Activated T-cell treated with anti-CD3 and anti-CD28 coated beads, Interleukin-2, amount 50 U/mL, for 24 hours (primary cell): ENCODE measurements around the gene SAE1.
"Not testable (repeated sequence)": the region's sequence is repeated elsewhere in the genome, so short reads cannot be mapped to it uniquely, and the experiment has no call there.

Experiments
- DNase-seq: peaks from one replicate; pipeline ENCODE4 v3.0.0-alpha.2; 2020
- H3K27ac Mint-ChIP-seq: 2 replicates; pipeline ENCODE4 v1.8.0; 2020; ENCODE audit warnings: mild to moderate bottlenecking, mixed read lengths
- H3K27me3 Mint-ChIP-seq: 2 replicates; pipeline ENCODE4 v1.8.0; 2020; ENCODE audit warnings: mixed read lengths
- H3K36me3 Mint-ChIP-seq: 2 replicates; pipeline ENCODE4 v1.8.0; 2020; ENCODE audit warnings: low read depth, mixed read lengths
- H3K4me1 Mint-ChIP-seq: 2 replicates; pipeline ENCODE4 v1.8.0; 2020; ENCODE audit warnings: low read depth, mixed read lengths
- H3K4me3 Mint-ChIP-seq: 2 replicates; pipeline ENCODE4 v1.8.0; 2020; ENCODE audit warnings: mild to moderate bottlenecking, moderate library complexity, mixed read lengths
- H3K9me3 Mint-ChIP-seq: 2 replicates; pipeline ENCODE4 v1.8.0; 2020; ENCODE audit warnings: mixed read lengths

The SAE1 gene

DNA sequence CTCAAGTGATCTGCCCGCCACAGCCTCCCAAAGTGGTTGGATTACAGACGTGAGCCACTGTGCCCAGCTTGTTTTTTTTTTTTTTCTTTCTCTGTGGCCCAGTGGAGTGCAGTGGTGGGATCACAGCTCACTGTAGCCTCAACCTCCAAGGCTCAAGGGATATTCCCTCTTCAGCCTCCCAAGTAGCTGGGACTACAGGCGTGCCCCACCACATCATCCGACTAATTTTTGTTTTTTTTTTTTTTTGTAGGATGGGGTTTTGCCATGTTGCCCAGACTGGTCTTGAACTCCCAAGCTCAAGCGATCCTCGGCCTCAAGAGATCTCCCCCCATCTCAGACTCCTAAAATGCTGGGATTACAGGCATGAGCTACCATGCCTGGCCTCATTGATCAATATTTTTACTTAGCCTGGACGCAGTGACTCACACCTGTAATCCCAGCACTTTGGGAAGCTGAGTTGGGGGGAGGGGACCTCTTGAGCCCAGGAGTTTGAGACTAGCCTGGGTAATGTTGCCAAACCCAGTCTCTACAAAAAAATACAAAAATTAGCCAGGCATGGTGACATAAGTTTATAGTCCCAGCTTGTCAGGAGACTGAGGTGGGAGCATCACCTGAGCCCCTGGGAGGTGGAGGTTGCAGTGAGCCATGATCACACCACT is 1.7 kb downstream of the SAE1 start:
- Mint-ChIP-seq H3K9me3 (peaks cover 3% of the 10 kb centered on the region), H3K36me3 (peaks cover 63% of the 10 kb centered on the region), H3K27me3 (no peaks in the 10 kb centered on the region), H3K4me1 (peaks cover 54% of the 10 kb centered on the region), H3K27ac (peak overlapping the region; percentile 98), H3K4me3 (peak overlapping the region; percentile 99)
- no peak for DNase-seq

DNA sequence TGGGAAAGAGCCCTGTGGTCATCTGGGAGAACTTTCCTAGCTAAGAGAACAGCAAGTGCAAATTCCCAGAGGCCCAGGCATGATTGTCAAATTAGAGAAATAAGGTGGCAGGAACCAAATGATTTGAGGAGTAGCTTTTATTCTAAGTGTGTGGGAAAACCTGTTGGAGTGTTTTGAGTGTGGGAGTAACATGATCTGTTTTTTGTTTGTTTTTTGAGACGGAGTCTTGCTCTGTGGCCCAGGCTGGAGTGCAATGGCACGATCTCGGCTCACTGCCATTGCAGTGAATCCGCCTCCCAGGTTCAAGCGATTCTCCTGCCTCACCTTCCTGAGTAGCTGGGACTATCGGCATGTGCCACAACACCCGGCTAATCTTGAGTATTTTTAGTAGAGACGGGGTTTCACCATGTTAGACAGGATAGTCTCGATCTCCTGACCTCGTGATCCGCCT is 2.4 kb downstream of the SAE1 start:
- DNase-seq, result no peak
- H3K4me1 Mint-ChIP-seq, result peaks cover 54% of the 10 kb centered on the region
- H3K27me3 Mint-ChIP-seq, result no peaks in the 10 kb centered on the region
- peaks cover 3% of the 10 kb centered on the region for H3K9me3 Mint-ChIP-seq
- H3K27ac Mint-ChIP-seq, result peak overlapping the region; percentile 98
- H3K4me3 Mint-ChIP-seq, result peak overlapping the region; percentile 99
- H3K36me3 Mint-ChIP-seq, result peaks cover 71% of the 10 kb centered on the region

DNA sequence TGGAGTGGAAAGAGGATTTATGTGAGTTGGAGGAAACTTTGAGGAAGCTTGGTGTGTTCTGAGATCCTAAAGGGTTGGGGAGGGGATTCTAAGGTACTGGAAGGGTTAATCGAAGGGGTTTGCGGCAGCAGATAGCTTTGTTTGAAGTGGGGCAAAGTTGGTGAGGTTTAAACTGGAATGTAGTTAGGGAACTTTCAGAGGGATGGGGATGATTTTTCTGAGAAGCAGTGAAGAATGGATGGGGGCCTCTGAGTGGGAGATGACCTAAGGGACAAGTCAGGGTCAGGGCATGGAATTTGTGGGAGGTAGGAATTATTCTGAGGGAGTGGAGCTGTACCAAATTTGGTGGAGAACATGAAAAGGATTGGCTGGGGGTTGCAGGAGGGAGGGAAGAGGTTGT is 3.9 kb downstream of the SAE1 start:
- Mint-ChIP-seq H3K27me3 (no peaks in the 10 kb centered on the region), H3K27ac (peak overlapping the region; percentile 50), H3K4me1 (peaks cover 61% of the 10 kb centered on the region), H3K4me3 (peak overlapping the region; percentile 99), H3K9me3 (peaks cover 3% of the 10 kb centered on the region), H3K36me3 (peaks cover 86% of the 10 kb centered on the region)
- no peak for DNase-seq

DNA sequence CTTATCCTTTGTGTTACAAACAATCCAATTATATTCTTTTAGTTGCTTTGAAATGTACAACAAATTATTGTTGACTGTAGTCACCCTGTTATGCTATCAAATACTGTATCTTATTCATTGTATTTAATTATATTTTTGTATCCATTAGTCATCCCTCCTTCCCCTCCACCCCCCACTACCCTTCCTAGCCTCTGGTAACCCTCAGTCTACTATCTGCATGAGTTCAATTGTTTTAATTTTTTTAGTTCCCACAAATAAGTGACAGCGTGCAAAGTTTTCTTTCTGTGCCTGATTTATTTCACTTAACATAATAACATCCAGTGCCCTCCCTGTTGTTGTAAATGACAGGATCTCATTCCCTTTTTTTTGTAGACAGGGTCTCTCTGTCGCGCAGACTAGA is 4.5 kb downstream of the SAE1 start:
- Mint-ChIP-seq H3K27ac (peak overlapping the region; percentile 69), H3K27me3 (no peaks in the 10 kb centered on the region), H3K36me3 (peaks cover 86% of the 10 kb centered on the region)

DNA sequence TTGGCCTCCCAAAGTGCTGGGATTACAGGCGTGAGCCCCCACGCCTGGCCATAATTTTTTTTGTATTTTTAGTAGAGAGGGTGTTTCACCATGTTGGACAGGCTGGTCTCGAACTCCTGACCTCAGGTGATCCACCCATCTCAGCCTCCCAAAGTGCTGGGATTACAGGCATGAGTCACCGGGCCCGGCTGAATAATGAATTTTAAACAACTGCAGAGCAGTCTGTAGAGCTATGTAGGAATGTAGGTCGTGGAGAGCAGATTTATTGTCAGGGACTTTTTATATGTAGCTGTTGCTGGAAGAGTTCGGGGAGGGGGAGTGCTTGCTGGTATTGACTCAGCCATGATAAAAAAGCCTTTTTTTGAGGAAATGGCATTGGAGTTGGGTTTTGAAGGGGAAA is 10.6 kb downstream of the SAE1 start:
- not testable (repeated sequence) for DNase-seq, H3K9me3 Mint-ChIP-seq, H3K4me3 Mint-ChIP-seq, H3K27me3 Mint-ChIP-seq
- Mint-ChIP-seq H3K36me3 (peaks cover 84% of the 10 kb centered on the region), H3K27ac (peak overlapping the region; percentile 7), H3K4me1 (peaks cover 55% of the 10 kb centered on the region)

More for the DNA sequence above, 4.5 kb downstream of the SAE1 start:
- H3K4me1 Mint-ChIP-seq, result peaks cover 61% of the 10 kb centered on the region
- no peak for DNase-seq
- peaks cover 3% of the 10 kb centered on the region for H3K9me3 Mint-ChIP-seq
- peak overlapping the region; percentile 13 for H3K4me3 Mint-ChIP-seq

DNA sequence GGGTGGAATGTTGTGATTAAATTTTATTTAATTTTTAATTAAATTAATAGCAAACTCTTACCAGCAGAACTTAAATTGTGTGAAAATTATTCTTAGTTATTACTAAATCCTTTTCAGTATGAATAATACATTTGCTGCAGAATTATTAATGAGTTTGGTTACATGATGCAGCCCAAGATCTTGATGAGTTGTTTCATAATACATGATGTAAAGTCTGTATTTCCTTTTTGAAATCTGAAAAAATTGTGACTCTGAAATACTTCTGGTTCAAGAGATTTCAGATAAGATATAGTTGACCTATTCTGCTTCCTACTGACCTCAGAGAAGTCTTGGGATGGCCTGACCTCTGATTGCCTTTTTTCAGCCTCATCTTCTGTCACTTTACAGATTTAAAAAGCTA is 11.1 kb downstream of the SAE1 start:
- no peak for DNase-seq
- Mint-ChIP-seq H3K9me3 (no peaks in the 10 kb centered on the region), H3K4me1 (peaks cover 59% of the 10 kb centered on the region), H3K27me3 (no peaks in the 10 kb centered on the region), H3K27ac (peak overlapping the region; percentile 59), H3K4me3 (no peak overlapping the region), H3K36me3 (peaks cover 85% of the 10 kb centered on the region)

DNA sequence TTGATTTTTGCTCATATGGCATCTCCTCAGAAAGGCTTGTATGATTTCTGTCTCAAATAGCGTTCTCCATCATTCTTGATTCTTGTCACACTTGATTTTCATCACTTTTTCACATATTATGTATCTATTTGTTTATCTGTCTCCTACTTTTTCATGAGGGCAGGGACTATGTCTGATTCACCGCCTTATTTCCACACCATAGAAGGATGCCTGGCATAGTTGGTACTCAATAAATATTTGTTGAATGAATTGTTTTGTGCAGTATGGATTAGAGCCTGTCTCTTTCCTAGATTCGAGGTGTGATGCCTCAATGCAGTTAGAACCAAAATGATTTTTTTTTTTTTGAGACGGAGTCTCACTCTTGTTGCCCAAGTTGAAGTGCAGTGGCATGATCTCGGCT is 12.1 kb downstream of the SAE1 start:
- Mint-ChIP-seq H3K4me1 (peaks cover 62% of the 10 kb centered on the region), H3K36me3 (peaks cover 84% of the 10 kb centered on the region), H3K27me3 (no peaks in the 10 kb centered on the region), H3K4me3 (no peak overlapping the region), H3K27ac (no peak overlapping the region), H3K9me3 (no peaks in the 10 kb centered on the region)
- no peak for DNase-seq

DNA sequence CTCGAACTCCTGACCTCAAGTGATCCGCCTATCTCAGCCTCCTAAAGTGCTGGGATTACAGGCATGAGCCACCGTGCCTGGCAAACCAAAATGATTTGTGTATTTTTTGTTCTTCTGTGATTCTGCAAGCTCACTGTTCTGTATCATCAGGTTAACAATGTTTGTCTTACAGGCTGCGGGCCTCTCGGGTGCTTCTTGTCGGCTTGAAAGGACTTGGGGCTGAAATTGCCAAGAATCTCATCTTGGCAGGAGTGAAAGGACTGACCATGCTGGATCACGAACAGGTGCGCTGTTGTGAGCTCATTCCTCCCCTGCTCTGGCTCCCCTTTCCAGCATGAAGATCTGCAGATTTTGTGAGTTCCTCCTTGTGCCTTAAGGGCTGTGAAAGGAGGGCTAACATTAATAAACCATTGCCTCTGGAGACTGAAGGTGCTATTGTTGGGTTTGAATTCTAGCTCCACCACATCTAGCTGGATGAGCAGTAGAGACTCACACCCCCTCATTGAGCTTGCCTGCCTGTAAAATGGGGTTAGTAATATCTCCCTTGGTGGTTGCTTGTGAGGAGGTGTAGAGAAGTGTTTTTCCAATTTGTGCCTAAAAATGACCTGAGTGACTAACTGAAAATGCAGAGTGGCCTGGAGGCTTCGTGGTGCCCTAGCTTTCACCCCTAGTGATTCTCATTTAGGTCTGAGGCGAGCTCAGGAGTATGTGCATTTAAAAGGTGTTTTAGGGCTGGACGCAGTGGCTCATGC is 12.9 kb downstream of the SAE1 start:
- no peaks in the 10 kb centered on the region for H3K27me3 Mint-ChIP-seq
- H3K9me3 Mint-ChIP-seq, result no peaks in the 10 kb centered on the region
- DNase-seq, result no peak
- peak overlapping the region; percentile 75 for H3K27ac Mint-ChIP-seq
- H3K4me3 Mint-ChIP-seq, result no peak overlapping the region
- peaks cover 67% of the 10 kb centered on the region for H3K4me1 Mint-ChIP-seq
- peaks cover 84% of the 10 kb centered on the region for H3K36me3 Mint-ChIP-seq

DNA sequence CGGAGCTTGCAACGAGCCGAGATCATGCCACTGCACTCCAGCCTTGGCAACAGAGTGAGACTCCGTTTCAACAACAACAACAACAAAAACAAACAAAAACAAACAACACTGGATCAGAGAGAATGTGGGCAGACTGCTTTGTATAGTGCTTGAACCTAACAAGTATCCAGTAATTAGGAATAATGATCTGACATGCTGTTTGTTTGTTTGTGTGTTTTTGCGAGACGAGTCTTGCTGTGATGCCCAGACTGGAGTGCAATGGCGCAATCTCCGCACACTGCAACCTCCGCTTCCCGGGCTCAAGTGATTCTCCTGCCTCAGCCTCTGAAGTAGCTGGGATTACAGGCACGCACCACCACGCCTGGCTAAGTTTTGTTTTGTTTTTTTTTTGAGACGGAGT is 14.0 kb downstream of the SAE1 start:
- Mint-ChIP-seq H3K27me3 (no peaks in the 10 kb centered on the region), H3K4me1 (peaks cover 67% of the 10 kb centered on the region), H3K9me3 (no peaks in the 10 kb centered on the region), H3K36me3 (peaks cover 84% of the 10 kb centered on the region), H3K27ac (peak overlapping the region; percentile 26), H3K4me3 (no peak overlapping the region)
- no peak for DNase-seq

DNA sequence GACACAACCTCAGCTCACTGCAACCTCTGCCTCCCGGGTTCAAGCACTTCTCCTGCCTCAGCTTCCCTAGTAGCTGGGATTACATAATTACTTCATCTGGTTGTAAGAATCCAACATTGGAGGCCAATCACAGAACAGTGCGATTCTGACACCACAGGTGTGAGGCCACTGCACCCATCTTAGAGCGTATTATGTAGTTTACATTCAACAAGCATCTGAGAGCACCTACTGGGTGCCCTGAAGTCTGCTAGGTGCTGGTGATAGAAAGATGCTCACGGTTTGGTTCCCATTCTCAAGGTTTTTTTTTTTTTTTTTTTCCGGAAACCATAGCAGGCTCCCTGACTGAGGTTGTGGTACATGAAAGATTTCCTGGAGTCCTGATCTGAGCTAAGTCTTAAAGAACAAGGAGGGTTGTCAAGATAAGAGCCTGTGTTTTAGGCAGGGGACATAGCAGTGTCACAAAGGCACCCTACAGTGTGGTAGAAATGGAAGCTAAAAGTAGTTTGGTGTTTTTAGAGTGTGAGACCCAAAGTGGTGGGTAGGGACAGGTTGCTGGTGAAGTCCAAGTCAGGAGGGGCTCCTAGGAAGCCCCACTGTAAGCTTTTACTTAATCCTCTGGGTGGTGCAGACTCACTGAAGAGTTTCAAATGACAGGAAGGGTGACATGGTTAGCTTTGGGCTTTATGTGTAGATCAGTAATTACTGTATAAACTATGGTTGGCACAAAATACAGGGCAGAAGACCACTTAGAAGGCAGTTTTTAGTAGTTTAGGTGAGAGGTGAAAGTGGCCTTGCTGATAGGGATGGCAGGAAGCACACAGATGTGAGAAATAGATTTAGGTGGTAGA is 15.2 kb downstream of the SAE1 start:
- H3K4me3 Mint-ChIP-seq, result no peak overlapping the region
- H3K27ac Mint-ChIP-seq, result peak overlapping the region; percentile 90
- H3K36me3 Mint-ChIP-seq, result peaks cover 91% of the 10 kb centered on the region
- no peaks in the 10 kb centered on the region for H3K9me3 Mint-ChIP-seq
- no peaks in the 10 kb centered on the region for H3K27me3 Mint-ChIP-seq
- DNase-seq, result no peak
- H3K4me1 Mint-ChIP-seq, result peaks cover 69% of the 10 kb centered on the region

DNA sequence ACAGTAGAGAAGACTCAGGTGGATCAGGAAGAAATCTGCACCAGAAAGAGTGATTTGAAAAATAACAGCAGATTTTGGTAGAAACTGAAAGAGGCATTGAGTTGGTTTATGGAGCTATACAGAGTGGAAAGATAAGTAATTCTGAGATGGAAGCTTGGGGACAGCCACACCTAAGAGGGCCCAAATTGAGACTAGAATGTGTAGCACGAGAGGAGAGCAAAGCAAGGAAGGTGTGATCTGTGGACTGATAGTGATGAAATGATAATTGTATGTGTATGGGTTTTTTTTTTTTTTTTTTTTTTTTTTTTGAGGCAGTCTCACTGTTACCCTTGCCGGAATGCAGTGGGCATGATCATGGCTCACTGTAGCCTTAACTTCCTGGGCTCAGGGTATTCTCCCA is 16.3 kb downstream of the SAE1 start:
- H3K27ac Mint-ChIP-seq, result peak overlapping the region; percentile 90
- H3K36me3 Mint-ChIP-seq, result peaks cover 93% of the 10 kb centered on the region
- peaks cover 66% of the 10 kb centered on the region for H3K4me1 Mint-ChIP-seq
- H3K4me3 Mint-ChIP-seq, result no peak overlapping the region
- no peaks in the 10 kb centered on the region for H3K27me3 Mint-ChIP-seq
- DNase-seq, result no peak
- H3K9me3 Mint-ChIP-seq, result no peaks in the 10 kb centered on the region

DNA sequence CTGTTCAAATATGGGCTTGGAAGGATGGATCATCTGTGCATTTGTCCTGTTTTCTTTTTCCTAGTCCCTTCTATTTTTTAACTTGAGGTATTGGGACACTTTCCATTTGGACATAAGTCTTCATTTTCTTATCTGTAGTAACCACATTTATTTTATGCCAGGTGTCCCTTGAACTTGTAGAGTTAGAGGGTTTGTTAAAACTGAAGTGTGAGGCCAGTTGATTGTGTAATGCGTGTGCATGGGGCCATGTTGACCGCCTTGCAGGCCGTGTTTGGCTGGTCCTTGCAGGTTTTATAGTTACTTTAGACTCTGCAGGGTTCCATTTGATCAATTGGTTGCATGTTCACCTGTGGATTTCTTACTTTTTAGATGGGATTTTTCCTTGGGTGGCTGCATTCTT is 21.0 kb downstream of the SAE1 start:
- no peak for DNase-seq
- Mint-ChIP-seq H3K4me3 (no peak overlapping the region), H3K36me3 (peaks cover 95% of the 10 kb centered on the region), H3K4me1 (peaks cover 52% of the 10 kb centered on the region), H3K27me3 (no peaks in the 10 kb centered on the region), H3K9me3 (no peaks in the 10 kb centered on the region), H3K27ac (peak overlapping the region; percentile 52)

DNA sequence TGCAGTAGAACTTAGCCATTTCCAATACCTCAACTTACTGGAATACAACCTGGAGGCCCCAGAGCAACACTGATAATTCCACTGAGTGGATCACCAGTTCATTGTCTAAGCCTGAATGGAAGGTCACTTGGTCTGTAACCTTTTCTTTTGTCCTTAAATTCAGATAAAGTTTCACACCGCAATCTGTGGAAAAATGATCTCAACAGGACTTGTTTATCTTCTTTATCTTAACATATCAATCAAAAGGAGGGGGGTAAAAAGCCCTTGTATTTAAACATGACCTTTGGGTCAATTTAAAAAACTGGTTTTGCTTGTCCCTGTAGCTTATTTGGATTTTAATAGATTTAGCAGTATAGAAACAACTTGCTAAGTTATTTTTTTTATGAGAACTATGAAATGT is 21.6 kb downstream of the SAE1 start:
- H3K4me3 Mint-ChIP-seq, result no peak overlapping the region
- no peak for DNase-seq
- peaks cover 54% of the 10 kb centered on the region for H3K4me1 Mint-ChIP-seq
- H3K27me3 Mint-ChIP-seq, result no peaks in the 10 kb centered on the region
- H3K27ac Mint-ChIP-seq, result no peak overlapping the region
- no peaks in the 10 kb centered on the region for H3K9me3 Mint-ChIP-seq
- H3K36me3 Mint-ChIP-seq, result peaks cover 95% of the 10 kb centered on the region

DNA sequence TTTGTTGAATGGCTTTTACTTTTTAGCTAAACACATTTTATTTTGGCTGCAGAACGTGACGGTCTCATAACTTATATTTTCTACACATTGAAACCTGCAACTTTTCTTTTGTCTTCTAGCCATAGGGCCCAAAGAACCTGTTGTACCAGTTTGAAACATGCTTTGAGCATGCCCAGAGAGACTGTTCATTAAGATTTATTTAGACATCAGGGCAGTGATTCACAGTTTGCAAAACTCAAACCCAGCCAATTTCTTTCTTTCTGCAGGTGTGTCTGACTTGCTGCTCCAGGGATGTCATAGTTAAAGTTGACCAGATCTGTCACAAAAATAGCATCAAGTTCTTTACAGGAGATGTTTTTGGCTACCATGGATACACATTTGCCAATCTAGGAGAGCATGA is 22.0 kb downstream of the SAE1 start:
- DNase-seq, result no peak
- Mint-ChIP-seq H3K27me3 (no peaks in the 10 kb centered on the region), H3K27ac (no peak overlapping the region), H3K36me3 (peaks cover 97% of the 10 kb centered on the region), H3K4me3 (no peak overlapping the region), H3K4me1 (peaks cover 56% of the 10 kb centered on the region), H3K9me3 (no peaks in the 10 kb centered on the region)
